Thyroid gland (tissue), 4 donors: ENCODE results near the gene MEGF6. TPM values are rescaled to one million over a fixed set of nuclear protein-coding genes. Genes with fewer than 3 reads are reported as not detected.

Source experiments
- DNase-seq, 2 donors: peaks; one replicate each; pipeline ENCODE4 v3.0.0-alpha.2; 2019
- H3K27ac ChIP-seq, 3 donors: fragments of 200-600 bp; sonication (generic); 1 replicate in 2 of 3; 2 replicates in 1 of 3; pipeline ENCODE4 v1.5.1; 2016 to 2019; ENCODE audit warnings: mild to moderate bottlenecking in 1 of 3, moderate library complexity in 1 of 3
- H3K27me3 ChIP-seq: fragments of 200-600 bp; sonication (generic); one replicate; pipeline ENCODE4 v1.5.1; 2019
- H3K36me3 ChIP-seq, 2 donors: fragments of 200-600 bp; sonication (generic); one replicate each; pipeline ENCODE4 v1.5.1; 2016 to 2019
- H3K4me1 ChIP-seq, 2 donors: fragments of 200-600 bp; sonication (generic); one replicate each; pipeline ENCODE4 v1.5.1; 2017 to 2019
- H3K4me3 ChIP-seq, 3 donors: fragments of 200-600 bp; sonication (generic); replicated peaks in 1 of 3; 1 replicate in 2 of 3; 2 replicates in 1 of 3; pipeline ENCODE4 v1.5.1; 2016; ENCODE audit warnings: mild to moderate bottlenecking in 1 of 3
- H3K9me3 ChIP-seq: fragments of 200-600 bp; sonication (generic); one replicate; pipeline ENCODE4 v1.5.1; 2017
- POLR2A ChIP-seq, 2 donors: fragments of 450-650 bp; IDR thresholded peaks; one replicate each; pipeline ENCODE4 v1.6.1; 2017; ENCODE audit warnings: antibody characterized with exemption in 2 of 2, mild to moderate bottlenecking in 2 of 2, moderate library complexity in 1 of 2
- WGBS, 2 donors: methylation state at CpG; one replicate each; pipeline ENCODE4 v1.1.5; 2017; 5-methylcytosine and 5-hydroxymethylcytosine counted together
- intact Hi-C: fragments of 100-400 bp; cut with DNase I; formaldehyde crosslinking; loops from one replicate; pipeline ENCODE4 v1.15.1; 2023
- total RNA-seq, 4 donors: library from RNA; depleted of rRNA; stranded (reverse); fragments of >200 nt; gene quantifications; one replicate each; pipeline ENCODE4 v1.2.3, GENCODE V29; 2016
- TF ChIP-seq, protein P1 (sequence below), 6 experiments: fragments of 200-600 bp in 3 of 6; fragments of 450-650 bp in 3 of 6; sonication (generic) in 3 of 6; IDR thresholded peaks; one replicate each; pipeline ENCODE4 v1.5.1; 2016 to 2019; ENCODE audit warnings: antibody characterized with exemption in 6 of 6, mild to moderate bottlenecking in 2 of 6, inconsistent platforms in 1 of 6, moderate library complexity in 1 of 6

Gene MEGF6
- total RNA-seq, 4 donors from 2014 or later, result 9.4 to 25.8 (median 21.8) TPM

DNA sequence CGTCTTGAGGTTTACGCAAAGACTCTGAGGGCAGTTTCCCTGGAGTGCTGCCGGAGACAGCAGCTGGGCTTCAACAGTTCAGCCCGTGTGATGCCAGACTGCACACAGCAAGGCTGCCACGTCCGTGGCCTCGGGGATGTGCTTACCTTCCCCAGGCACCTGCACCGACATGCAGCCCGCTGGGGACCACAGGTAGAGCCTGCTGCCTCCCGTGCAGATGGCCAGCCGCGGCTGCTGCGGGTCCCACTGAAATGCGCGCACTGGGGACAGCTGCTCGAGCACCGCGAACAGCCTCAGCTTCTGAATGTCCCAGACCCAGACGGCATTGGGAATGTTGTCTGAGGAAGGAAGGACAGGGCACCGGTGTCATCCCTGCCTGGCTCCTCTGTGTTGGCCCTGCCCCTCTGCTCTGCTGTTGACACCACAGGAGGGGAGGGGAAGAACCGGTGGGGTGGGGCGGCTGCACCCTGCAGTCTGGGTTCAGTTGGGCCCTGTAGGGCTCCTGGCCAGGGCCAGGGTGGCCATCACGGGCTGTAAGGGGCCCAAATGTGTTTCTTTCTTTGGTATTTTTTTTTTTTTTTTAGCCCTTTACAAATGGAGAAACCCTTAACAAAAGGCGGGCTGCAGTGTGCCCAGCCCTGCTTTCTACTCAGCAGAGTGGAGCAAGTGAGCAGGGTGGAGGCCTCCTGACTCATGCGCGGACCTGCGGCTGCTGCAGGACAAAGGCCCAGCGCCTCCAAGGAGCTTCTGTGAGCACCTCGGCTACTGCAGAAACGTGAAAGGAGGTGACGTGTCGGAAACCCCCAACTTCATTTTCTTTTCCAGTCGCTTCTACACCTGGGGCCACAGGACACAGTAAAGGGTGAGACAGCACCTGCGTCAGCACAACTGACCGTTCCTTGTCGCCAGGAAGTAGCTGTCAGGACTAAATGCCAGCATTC, 20.3 kb upstream of the MEGF6 start:
- no peaks in the 10 kb centered on the region for H3K27me3 ChIP-seq
- whole genome bisulfite sequencing, 2 donors, result 84 to 91% methylated on average over 15 to 21 of the region's 36 CpGs
- peaks cover 38 to 55% of the 10 kb centered on the region in 2 donors for H3K36me3 ChIP-seq
- H3K27ac ChIP-seq, result no peak overlapping the region
- DNase-seq, result no peak
- no peaks in the 10 kb centered on the region for H3K9me3 ChIP-seq
- no peaks in the 10 kb centered on the region for H3K4me1 ChIP-seq
- intact Hi-C loops, result no loop called here
- no peak overlapping the region for H3K4me3 ChIP-seq
- TF ChIP-seq, protein P1, sequence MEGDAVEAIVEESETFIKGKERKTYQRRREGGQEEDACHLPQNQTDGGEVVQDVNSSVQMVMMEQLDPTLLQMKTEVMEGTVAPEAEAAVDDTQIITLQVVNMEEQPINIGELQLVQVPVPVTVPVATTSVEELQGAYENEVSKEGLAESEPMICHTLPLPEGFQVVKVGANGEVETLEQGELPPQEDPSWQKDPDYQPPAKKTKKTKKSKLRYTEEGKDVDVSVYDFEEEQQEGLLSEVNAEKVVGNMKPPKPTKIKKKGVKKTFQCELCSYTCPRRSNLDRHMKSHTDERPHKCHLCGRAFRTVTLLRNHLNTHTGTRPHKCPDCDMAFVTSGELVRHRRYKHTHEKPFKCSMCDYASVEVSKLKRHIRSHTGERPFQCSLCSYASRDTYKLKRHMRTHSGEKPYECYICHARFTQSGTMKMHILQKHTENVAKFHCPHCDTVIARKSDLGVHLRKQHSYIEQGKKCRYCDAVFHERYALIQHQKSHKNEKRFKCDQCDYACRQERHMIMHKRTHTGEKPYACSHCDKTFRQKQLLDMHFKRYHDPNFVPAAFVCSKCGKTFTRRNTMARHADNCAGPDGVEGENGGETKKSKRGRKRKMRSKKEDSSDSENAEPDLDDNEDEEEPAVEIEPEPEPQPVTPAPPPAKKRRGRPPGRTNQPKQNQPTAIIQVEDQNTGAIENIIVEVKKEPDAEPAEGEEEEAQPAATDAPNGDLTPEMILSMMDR (IDR thresholded peaks at IDR 0.05), result no peak
- TF ChIP-seq POLR2A (IDR thresholded peaks at IDR 0.05), result no peak

DNA sequence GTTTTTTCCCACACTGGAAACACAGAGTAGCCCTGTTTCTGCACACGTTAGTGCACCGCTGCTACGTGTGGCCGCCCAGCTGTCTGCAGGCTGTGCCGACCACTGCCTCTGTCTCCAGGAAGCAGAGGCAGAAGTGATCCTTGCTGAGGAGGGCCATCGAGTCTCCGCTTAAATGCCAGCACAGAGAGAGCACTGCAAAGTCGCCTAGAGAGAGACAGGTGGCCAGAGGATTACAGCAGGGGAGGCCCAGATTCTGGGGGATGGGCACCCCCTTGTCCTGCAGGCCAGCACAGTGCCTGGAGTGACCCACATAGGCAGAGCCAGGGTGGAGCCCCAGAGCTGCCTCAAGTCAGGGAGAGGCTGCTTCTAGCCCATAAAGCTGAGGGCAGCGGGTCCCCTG, 19.6 kb upstream of the MEGF6 start:
- DNase-seq, result no peak
- H3K4me3 ChIP-seq, result no peak overlapping the region
- H3K9me3 ChIP-seq, result no peaks in the 10 kb centered on the region
- H3K4me1 ChIP-seq, result peaks cover under 1 to 2% of the 10 kb centered on the region in 2 donors
- H3K27ac ChIP-seq, result no peak overlapping the region
- peaks cover 37 to 48% of the 10 kb centered on the region in 2 donors for H3K36me3 ChIP-seq
- intact Hi-C loops, result no loop called here
- no peaks in the 10 kb centered on the region for H3K27me3 ChIP-seq
- no peak for TF ChIP-seq POLR2A (IDR thresholded peaks at IDR 0.05)
- TF ChIP-seq, protein P1 (IDR thresholded peaks at IDR 0.05), result no peak
- 84 to 86% methylated on average over 8 to 9 of the region's 9 CpGs for WGBS, 2 donors

DNA sequence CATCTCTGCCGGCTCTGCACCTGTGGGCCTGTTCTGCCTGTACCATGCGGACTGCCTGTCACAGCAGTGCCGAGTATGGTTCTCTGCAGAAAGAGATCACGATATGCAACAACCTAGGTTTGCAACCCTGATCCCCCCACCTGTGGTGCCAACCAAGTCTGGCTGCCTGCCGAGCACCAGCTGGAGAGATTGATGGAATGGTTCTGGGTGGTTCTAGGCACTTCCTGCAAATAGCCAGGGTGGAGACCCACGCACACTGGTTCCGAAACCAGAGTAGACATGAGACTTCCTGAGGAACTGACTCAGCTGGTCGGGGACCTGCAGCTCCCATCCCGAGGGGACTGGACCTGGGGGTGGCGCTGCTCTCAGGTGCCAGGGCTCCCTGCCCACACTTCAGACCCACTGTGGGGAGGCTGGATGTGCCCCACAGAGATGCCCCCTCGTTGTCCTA, 18.9 kb upstream of the MEGF6 start:
- intact Hi-C loops, result no loop called here
- H3K9me3 ChIP-seq, result no peaks in the 10 kb centered on the region
- no peak for DNase-seq
- peaks cover 6 to 8% of the 10 kb centered on the region in 2 donors for H3K4me1 ChIP-seq
- H3K27ac ChIP-seq, result no peak overlapping the region
- H3K36me3 ChIP-seq, result peaks cover 31 to 44% of the 10 kb centered on the region in 2 donors
- TF ChIP-seq POLR2A (IDR thresholded peaks at IDR 0.05), result no peak
- TF ChIP-seq, protein P1 (IDR thresholded peaks at IDR 0.05), result no peak
- no peaks in the 10 kb centered on the region for H3K27me3 ChIP-seq
- H3K4me3 ChIP-seq, result no peak overlapping the region
- 78 to 83% methylated on average over 9 to 10 of the region's 11 CpGs for WGBS, 2 donors

DNA sequence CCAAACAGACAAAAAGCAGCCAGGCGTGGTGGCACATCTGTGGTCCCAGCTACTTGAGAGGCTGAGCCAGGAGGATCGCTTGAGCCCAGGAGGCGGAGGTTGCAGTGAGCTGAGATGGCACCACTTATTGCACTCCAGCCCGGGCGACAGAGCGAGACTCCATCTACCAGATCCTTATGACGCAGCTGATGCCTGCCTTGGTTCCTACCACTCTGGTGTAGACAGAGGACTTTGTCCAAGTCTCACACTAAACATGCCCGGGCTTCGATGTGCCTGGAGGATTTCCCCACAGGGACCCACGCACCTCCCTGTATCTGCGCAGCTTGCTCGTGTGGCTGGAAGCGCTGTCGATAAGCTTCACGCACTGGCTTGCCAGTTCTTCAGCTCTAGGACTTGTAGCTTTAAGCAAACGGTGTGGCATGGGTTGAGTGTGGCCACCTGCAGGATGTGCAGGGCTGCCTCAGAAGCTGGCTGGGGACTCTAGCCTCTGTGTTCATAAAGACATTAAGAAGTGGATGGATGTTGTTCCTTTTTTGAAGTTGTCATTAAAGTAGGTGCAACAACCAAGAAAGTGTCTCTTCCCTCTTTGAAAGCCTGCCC, 18.4 kb upstream of the MEGF6 start:
- Histone ChIP-seq H3K27ac (no peak overlapping the region), H3K27me3 (no peaks in the 10 kb centered on the region), H3K9me3 (no peaks in the 10 kb centered on the region), H3K4me1 (peaks cover 6 to 8% of the 10 kb centered on the region in 2 donors), H3K36me3 (peaks cover 26 to 38% of the 10 kb centered on the region in 2 donors), H3K4me3 (no peak overlapping the region)
- no peak for DNase-seq
- no peak for TF ChIP-seq POLR2A (IDR thresholded peaks at IDR 0.05)
- TF ChIP-seq, protein P1 (IDR thresholded peaks at IDR 0.05), result no peak
- intact Hi-C loops, result no loop called here
- 95 to 96% methylated on average over 15 to 16 of the region's 16 CpGs for WGBS, 2 donors

DNA sequence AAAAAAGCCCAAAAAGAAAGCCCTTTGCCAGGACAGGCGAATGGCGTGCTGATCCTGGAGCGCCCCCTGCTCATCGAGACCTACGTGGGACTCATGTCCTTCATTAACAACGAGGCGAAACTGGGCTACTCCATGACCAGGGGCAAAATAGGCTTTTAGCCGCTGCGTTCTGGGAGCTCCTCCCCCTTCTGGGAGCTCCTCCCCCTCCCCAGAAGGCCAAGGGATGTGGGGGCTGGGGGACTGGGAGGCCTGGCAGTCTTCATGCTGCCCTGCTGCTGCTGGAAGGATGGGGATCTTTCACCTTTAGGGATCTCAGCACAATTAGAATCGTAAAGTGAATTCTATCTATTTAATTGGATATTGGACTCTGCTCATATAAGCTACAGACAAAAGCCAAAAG, 17.1 kb upstream of the MEGF6 start:
- WGBS, 2 donors, result 83 to 88% methylated on average over 10 of the region's 10 CpGs
- intact Hi-C loops, result no loop called here
- Histone ChIP-seq H3K27me3 (no peaks in the 10 kb centered on the region), H3K4me3 (no peak overlapping the region), H3K36me3 (peaks cover 21 to 34% of the 10 kb centered on the region in 2 donors), H3K4me1 (peaks cover 11 to 14% of the 10 kb centered on the region in 2 donors), H3K27ac (no peak overlapping the region), H3K9me3 (no peaks in the 10 kb centered on the region)
- no peak for TF ChIP-seq POLR2A (IDR thresholded peaks at IDR 0.05)
- TF ChIP-seq, protein P1 (IDR thresholded peaks at IDR 0.05), result no peak
- DNase-seq, result no peak
